ENCODE data around the gene DYDC1.

GRCh38 chr10:80290474-80291220 lies 65.9 kb downstream of the DYDC1 start:
- TF ChIP-seq CTCF (IDR thresholded peaks at IDR 0.05; ENCODE audit: insufficient read depth, low read length, poor library complexity, severe bottlenecking) (no peak), EZH2phosphoT487 (conservative IDR thresholded peaks at IDR 0.05; ENCODE audit: low read length) (no peak)
